DND-41 (cell line): Measurements from ENCODE around the gene TIMM10B.

Experiments used
- CTCF ChIP-seq: IDR thresholded peaks from 2 replicates; pipeline ENCODE4 v1.5.1; 2012; ENCODE audit warnings: borderline replicate concordance, low read length, moderate library complexity, mild to moderate bottlenecking; ENCODE audit not compliant: poor library complexity, severe bottlenecking; ENCODE audit errors: extremely low read depth
- EZH2 ChIP-seq: IDR thresholded peaks from 3 replicates; pipeline ENCODE4 v1.6.1; 2012; ENCODE audit warnings: borderline replicate concordance, low read depth, mild to moderate bottlenecking, moderate library complexity, low read length, inconsistent platforms; ENCODE audit not compliant: severe bottlenecking

- TF ChIP-seq EZH2, result no peak
- no peak for TF ChIP-seq CTCF
Observed at GRCh38 chr11:6530848-6531247, 49.5 kb downstream of the TIMM10B start.
